ENCODE data around the gene CNN2. TPM values are rescaled to one million over a fixed set of nuclear protein-coding genes. Genes with fewer than 3 reads are reported as not detected.

CNN2 gene
- 140 and 181 TPM in 2 replicates for total RNA-seq

GRCh38 chr19:1025960-1026782 lies at the start of gene CNN2:
Gene CNN2 (plus strand): TSS chr19:1026608. CDS start chr19:1026662, 54 bp downstream.

GRCh38 chr19:984165-984967 lies 42.0 kb upstream of the CNN2 start, which contains the start of gene WDR18:
Gene WDR18 (plus strand): TSS chr19:984345. CDS start chr19:984354, 9 bp downstream.

GRCh38 chr19:1000095-1000494 lies 26.3 kb upstream of the CNN2 start, which contains the start of gene GRIN3B:
Gene GRIN3B (plus strand): TSS chr19:1000419. CDS start chr19:1000438, 19 bp downstream.

GRCh38 chr19:1020868-1021425 lies 5.5 kb upstream of the CNN2 start, which contains the start of gene TMEM259:
Gene TMEM259 (minus strand): TSS chr19:1021123. CDS start chr19:1020996, 127 bp downstream.

GRCh38 chr19:1039646-1040475 lies 13.5 kb downstream of the CNN2 start, which contains the start of gene ABCA7:
Gene ABCA7 (plus strand): TSS chr19:1040107. CDS start chr19:1041362, 1,255 bp downstream.

GRCh38 chr19:1066748-1067340 lies 40.4 kb downstream of the CNN2 start, which contains the start of gene ARHGAP45:
Gene ARHGAP45 (plus strand): TSS chr19:1067167. CDS start chr19:1067406, 239 bp downstream.

Small RNA genes within 50 kb of the gene (small RNA-seq; reads per million reads assigned to genes)
- 8.7 reads per million, percentile 90 among the genes with 10 or more reads in this experiment for gene RNU6-2

Other genes with a start within 250 kb of the CNN2 start
- gene PTBP1, start 229.2 kb upstream of the CNN2 start, total RNA-seq: 200 and 249 TPM in 2 replicates
- 0.07 and 0.40 TPM in 2 replicates for gene PLPPR3, start 204.7 kb upstream of the CNN2 start, total RNA-seq
- gene AZU1, start 198.8 kb upstream of the CNN2 start, total RNA-seq: not detected in 2 replicates
- not detected in 2 replicates for gene PRTN3, start 185.6 kb upstream of the CNN2 start, total RNA-seq
- gene ELANE, start 174.3 kb upstream of the CNN2 start, total RNA-seq: not detected in 2 replicates
- 1.1 and 2.3 TPM in 2 replicates for gene CFD, start 166.9 kb upstream of the CNN2 start, total RNA-seq
- gene MED16, start 133.4 kb upstream of the CNN2 start, total RNA-seq: 25.5 and 29.4 TPM in 2 replicates
- gene RNU6-9, start 133.1 kb upstream of the CNN2 start, total RNA-seq: not detected in 2 replicates
- 20.1 and 26.1 TPM in 2 replicates for gene R3HDM4, start 113.4 kb upstream of the CNN2 start, total RNA-seq
- gene KISS1R, start 109.3 kb upstream of the CNN2 start, total RNA-seq: not detected in 2 replicates
- gene ARID3A, start 100.6 kb upstream of the CNN2 start, total RNA-seq: 6.9 and 10.0 TPM in 2 replicates
- 47.2 and 65.5 TPM in 2 replicates for gene WDR18, start 42.3 kb upstream of the CNN2 start, total RNA-seq
- gene GRIN3B, start 26.2 kb upstream of the CNN2 start, total RNA-seq: 0.43 and 0.80 TPM in 2 replicates
- 61.7 and 66.5 TPM in 2 replicates for gene TMEM259, start 5.5 kb upstream of the CNN2 start, total RNA-seq
- not detected in 2 replicates for gene RNU6-2, start 5.1 kb upstream of the CNN2 start, total RNA-seq
- gene ABCA7, start 13.5 kb downstream of the CNN2 start, total RNA-seq: 4.1 and 6.2 TPM in 2 replicates
- 6.8 and 12.9 TPM in 2 replicates for gene ARHGAP45, start 40.6 kb downstream of the CNN2 start, total RNA-seq
- gene POLR2E, start 68.8 kb downstream of the CNN2 start, total RNA-seq: 82.4 and 139 TPM in 2 replicates
- 226 and 365 TPM in 2 replicates for gene GPX4, start 77.4 kb downstream of the CNN2 start, total RNA-seq
- 26.5 and 37.5 TPM in 2 replicates for gene SBNO2, start 147.7 kb downstream of the CNN2 start, total RNA-seq
- 68.5 and 75.7 TPM in 2 replicates for gene STK11, start 179.2 kb downstream of the CNN2 start, total RNA-seq
- gene CBARP, start 211.4 kb downstream of the CNN2 start, total RNA-seq: 3.1 and 3.8 TPM in 2 replicates
- 21.3 and 23.3 TPM in 2 replicates for gene ATP5F1D, start 215.1 kb downstream of the CNN2 start, total RNA-seq
- gene MIDN, start 222.0 kb downstream of the CNN2 start, total RNA-seq: 20.2 and 22.2 TPM in 2 replicates
- 129 and 154 TPM in 2 replicates for gene CIRBP, start 242.7 kb downstream of the CNN2 start, total RNA-seq
- gene FAM174C, start 248.9 kb downstream of the CNN2 start, total RNA-seq: 25.6 and 30.5 TPM in 2 replicates

Measured in thoracic aorta endothelial cell (primary cell).